ENCODE measurements around the gene CCDC182.

The CCDC182 gene

DNA sequence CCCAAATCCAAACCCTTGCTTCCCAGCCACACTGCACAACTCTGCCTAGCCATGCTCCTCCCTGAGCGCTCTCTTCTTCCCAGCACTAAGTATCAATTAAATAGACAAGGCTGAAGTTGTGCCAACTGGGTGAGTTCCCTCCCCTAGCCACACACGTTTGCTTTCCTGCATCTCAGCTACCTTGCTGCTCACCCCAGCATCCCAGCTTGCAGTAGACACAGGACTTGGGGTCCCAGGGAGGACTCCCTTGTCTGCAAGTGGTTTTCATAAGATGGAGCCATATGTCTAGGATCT, 4.9 kb downstream of the CCDC182 start:
- no peaks in the 10 kb centered on the region for H4K20me1 ChIP-seq (ENCODE audit: insufficient read depth, low read length)
- no peak overlapping the region for H3K4me2 ChIP-seq (ENCODE audit: insufficient read depth, low read length)
- no peaks in the 10 kb centered on the region for H3K9me3 ChIP-seq (ENCODE audit: insufficient read depth, low read length, severe bottlenecking)
- no peaks in the 10 kb centered on the region for H3K79me2 ChIP-seq (ENCODE audit: insufficient read depth, low read length)
- TF ChIP-seq, protein P1, sequence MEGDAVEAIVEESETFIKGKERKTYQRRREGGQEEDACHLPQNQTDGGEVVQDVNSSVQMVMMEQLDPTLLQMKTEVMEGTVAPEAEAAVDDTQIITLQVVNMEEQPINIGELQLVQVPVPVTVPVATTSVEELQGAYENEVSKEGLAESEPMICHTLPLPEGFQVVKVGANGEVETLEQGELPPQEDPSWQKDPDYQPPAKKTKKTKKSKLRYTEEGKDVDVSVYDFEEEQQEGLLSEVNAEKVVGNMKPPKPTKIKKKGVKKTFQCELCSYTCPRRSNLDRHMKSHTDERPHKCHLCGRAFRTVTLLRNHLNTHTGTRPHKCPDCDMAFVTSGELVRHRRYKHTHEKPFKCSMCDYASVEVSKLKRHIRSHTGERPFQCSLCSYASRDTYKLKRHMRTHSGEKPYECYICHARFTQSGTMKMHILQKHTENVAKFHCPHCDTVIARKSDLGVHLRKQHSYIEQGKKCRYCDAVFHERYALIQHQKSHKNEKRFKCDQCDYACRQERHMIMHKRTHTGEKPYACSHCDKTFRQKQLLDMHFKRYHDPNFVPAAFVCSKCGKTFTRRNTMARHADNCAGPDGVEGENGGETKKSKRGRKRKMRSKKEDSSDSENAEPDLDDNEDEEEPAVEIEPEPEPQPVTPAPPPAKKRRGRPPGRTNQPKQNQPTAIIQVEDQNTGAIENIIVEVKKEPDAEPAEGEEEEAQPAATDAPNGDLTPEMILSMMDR (IDR thresholded peaks at IDR 0.05; ENCODE audit: borderline replicate concordance, extremely low read depth, low read length, poor library complexity, severe bottlenecking): no peak
- TF ChIP-seq EZH2 (IDR thresholded peaks at IDR 0.05; ENCODE audit: borderline replicate concordance, low read depth, low read length, severe bottlenecking): no peak
- H3K36me3 ChIP-seq (ENCODE audit: insufficient read depth, low read length): no peaks in the 10 kb centered on the region
- H3K4me1 ChIP-seq (ENCODE audit: insufficient read depth, low read length): peaks cover 10% of the 10 kb centered on the region
- no peak overlapping the region for H2AFZ ChIP-seq (ENCODE audit: low read depth, low read length)
- H3K4me3 ChIP-seq (ENCODE audit: low read depth in 1 of 2, low read length in 2 of 2): no peak overlapping the region
- no peak overlapping the region for H3K27ac ChIP-seq (ENCODE audit: low read length)
- no peak overlapping the region for H3K9ac ChIP-seq (ENCODE audit: low read depth, low read length)
- ATAC-seq (ENCODE audit: insufficient read depth, low read depth): 0 out of 3 replicates have a peak, but pooled peaks have one; percentile 5
- DNase-seq: no peak
- H3K27me3 ChIP-seq (ENCODE audit: insufficient read depth, low read length, poor library complexity): no peaks in the 10 kb centered on the region

DNA sequence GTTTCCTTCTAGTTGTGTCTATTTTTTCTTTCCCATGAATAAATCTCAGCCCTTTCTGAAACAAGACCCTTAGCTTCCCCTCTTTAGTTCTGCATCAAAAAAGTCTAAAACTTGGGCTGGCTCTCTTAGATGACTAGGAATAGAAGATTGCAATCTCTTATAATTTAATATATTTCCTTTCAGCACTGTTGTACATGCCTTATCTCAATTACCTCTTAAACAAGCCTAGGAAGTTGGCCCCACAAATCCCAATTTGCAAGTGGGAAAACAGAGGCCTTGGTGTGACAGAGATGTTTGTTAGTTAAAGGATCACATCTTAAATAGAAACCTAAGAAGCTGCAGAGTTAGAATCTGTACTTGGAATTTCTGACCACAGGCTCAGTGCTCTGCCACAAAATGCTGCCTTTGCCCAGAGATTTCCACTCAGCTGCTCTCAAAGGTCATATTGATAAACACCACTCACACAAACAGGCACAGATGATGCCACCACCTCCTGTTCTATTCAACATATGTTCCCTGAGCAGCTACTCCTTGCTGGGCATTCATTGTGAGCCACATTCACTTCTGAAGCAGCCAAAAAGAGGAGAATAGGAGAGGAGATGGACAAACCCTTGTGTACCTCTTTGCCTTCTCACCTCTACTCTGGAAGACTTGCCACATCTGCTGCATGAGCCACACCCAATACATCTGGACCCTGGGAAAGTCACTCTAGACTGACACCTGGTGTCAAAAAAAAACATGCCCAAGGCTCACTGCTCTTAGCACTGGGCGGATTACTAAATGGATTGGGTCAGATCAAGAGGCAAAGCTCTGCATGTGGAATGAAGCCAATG, 5.5 kb downstream of the CCDC182 start:
- DNase-seq: peak; percentile 29
- no peak overlapping the region for H2AFZ ChIP-seq (ENCODE audit: low read depth, low read length)
- peak; percentile 75 for ATAC-seq (ENCODE audit: insufficient read depth, low read depth)

DNA sequence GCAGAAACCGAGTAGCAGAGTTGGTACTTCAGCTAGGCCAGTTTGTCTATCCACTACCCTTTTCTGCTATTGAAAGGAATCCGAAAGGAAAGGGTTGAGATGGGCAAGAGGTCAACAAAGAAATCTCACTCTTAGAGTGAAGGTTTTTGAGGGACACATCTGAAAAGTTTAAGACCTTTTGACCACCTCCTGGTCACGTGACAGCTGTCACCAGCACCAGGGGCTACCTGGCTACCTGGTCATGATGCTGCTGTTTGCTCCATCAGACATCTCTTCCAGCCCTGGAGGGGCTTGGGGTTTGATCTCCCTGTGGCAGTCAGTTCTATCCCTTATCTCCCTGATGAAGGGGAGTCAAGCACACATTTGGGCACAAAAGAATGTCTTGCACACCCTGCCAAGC, 7.6 kb downstream of the CCDC182 start:
- TF ChIP-seq EZH2 (IDR thresholded peaks at IDR 0.05; ENCODE audit: borderline replicate concordance, low read depth, low read length, severe bottlenecking): no peak
- TF ChIP-seq, protein P1 (IDR thresholded peaks at IDR 0.05; ENCODE audit: borderline replicate concordance, extremely low read depth, low read length, poor library complexity, severe bottlenecking): no peak
- no peak for DNase-seq
- H3K27me3 ChIP-seq (ENCODE audit: insufficient read depth, low read length, poor library complexity): no peaks in the 10 kb centered on the region

More for the DNA sequence above, 5.5 kb downstream of the CCDC182 start:
- Histone ChIP-seq H3K4me2 (ENCODE audit: insufficient read depth, low read length) (no peak overlapping the region), H3K9ac (ENCODE audit: low read depth, low read length) (no peak overlapping the region), H3K79me2 (ENCODE audit: insufficient read depth, low read length) (no peaks in the 10 kb centered on the region), H3K36me3 (ENCODE audit: insufficient read depth, low read length) (no peaks in the 10 kb centered on the region), H3K9me3 (ENCODE audit: insufficient read depth, low read length, severe bottlenecking) (no peaks in the 10 kb centered on the region), H3K27me3 (ENCODE audit: insufficient read depth, low read length, poor library complexity) (no peaks in the 10 kb centered on the region), H3K4me3 (ENCODE audit: low read depth in 1 of 2, low read length in 2 of 2) (no peak overlapping the region), H3K4me1 (ENCODE audit: insufficient read depth, low read length) (peaks cover 10% of the 10 kb centered on the region), H3K27ac (ENCODE audit: low read length) (no peak overlapping the region), H4K20me1 (ENCODE audit: insufficient read depth, low read length) (no peaks in the 10 kb centered on the region)
- TF ChIP-seq, protein P1 (IDR thresholded peaks at IDR 0.05; ENCODE audit: borderline replicate concordance, extremely low read depth, low read length, poor library complexity, severe bottlenecking): peak; percentile 65
- TF ChIP-seq EZH2 (IDR thresholded peaks at IDR 0.05; ENCODE audit: borderline replicate concordance, low read depth, low read length, severe bottlenecking): no peak

More for the DNA sequence above, 7.6 kb downstream of the CCDC182 start:
- Histone ChIP-seq H2AFZ (ENCODE audit: low read depth, low read length) (no peak overlapping the region), H3K4me3 (ENCODE audit: low read depth in 1 of 2, low read length in 2 of 2) (no peak overlapping the region), H3K4me2 (ENCODE audit: insufficient read depth, low read length) (no peak overlapping the region), H3K9me3 (ENCODE audit: insufficient read depth, low read length, severe bottlenecking) (no peaks in the 10 kb centered on the region), H3K4me1 (ENCODE audit: insufficient read depth, low read length) (peaks cover 10% of the 10 kb centered on the region), H3K27ac (ENCODE audit: low read length) (no peak overlapping the region), H3K36me3 (ENCODE audit: insufficient read depth, low read length) (no peaks in the 10 kb centered on the region), H4K20me1 (ENCODE audit: insufficient read depth, low read length) (no peaks in the 10 kb centered on the region), H3K9ac (ENCODE audit: low read depth, low read length) (no peak overlapping the region), H3K79me2 (ENCODE audit: insufficient read depth, low read length) (no peaks in the 10 kb centered on the region)
- no peak for ATAC-seq (ENCODE audit: insufficient read depth, low read depth)

All from DND-41 (cell line).